GM18511 (cell line): ENCODE results near the gene BCL11B.

Experiments used
- ATAC-seq: cut with Tn5 transposase; IDR thresholded peaks from one replicate; pipeline ENCODE4 v1.9.1; 2021; ENCODE audit warnings: mild to moderate bottlenecking, moderate library complexity; ENCODE audit not compliant: unreplicated experiment

Gene BCL11B

DNA sequence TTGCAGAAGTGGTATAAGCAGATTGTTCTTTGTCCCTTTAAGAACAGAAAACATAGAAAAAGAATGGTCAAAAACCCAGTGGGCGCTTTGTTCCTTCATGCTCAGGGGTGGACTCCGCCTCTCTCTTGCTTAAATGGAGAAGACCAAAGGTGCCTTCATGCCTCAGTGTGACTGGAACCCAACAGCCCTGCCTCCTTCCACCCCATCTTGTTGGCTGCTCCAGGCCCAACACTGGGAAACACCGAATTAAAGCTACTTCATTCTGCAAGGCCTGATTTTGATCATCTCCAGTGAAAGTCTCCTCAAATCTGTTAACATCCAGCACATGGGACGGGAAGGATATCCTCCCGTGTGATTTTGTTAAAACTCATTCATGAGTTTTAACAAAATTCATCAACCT is 103.7 kb downstream of the BCL11B start:
- no peak for ATAC-seq

- no peak for ATAC-seq
These were observed 105.5 kb downstream of the BCL11B start for GRCh38 chr14:99166506-99166905.

- ATAC-seq, result no peak
These were observed 107.3 kb downstream of the BCL11B start for GRCh38 chr14:99164712-99165111.

DNA sequence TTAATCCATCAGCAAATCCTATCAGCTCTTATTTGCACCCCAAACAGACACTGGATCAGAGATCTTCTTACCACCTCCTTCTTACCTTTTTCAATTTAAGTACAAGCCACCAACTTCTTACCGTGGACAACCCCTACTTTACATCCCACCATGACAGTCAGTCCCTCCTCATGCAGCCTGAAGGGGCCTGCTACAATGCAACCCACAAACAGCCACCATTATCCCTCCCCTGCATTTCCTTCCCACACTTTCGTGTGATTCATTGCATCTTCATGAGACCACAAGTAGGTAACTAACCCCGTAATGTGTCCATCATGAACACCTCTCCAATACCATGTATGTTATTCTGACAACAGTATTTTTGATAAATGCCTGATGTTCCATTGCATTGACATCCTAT is 108.6 kb downstream of the BCL11B start:
- ATAC-seq, result no peak

DNA sequence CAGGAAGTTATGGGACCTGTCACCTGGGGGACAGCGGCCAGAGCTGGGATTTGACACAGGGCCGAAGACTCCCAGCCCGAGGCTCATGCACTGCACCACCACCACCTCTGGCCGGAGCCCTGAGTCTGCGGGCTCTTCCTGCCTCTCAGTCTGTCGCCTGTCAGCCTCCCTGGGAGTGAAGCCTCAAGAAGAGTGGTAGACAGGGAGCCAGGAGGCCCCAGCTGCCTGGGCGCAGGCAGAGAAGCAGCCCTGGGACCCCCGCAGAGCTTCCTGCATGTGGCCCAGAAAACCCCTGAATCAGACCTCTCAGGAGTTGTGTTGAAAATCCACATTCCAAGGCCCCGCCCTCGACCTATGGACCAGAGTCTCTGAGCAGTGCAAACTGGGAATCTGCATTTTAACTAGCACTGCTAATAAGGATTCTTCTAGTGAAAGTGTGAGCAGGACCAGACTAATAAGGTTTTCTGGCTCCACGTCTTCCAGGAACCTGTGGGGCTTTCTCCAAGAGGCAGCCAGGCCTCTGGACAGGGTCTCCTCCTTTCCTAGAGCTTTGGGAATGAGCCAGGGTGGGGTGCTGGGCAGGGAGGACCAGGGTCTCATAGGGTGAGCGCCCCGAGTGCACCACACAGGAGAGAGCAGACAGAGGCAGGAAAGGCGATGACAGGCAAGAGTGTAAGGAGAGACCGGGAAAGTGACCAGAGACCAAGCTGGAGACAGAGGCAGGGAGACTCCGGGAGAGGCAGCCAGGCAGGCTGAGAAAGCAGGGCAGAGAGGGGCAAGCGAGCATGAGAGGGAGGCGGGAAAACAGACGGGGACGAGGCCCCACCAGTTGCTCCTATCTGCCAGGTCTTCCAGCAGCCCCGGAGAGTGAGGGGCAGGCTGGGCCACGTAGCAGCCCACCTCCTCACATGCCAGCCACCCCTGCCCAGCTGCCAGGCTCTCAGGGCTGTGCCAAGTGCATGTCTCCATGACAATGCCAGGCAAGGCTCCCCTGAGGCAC is 112.4 kb downstream of the BCL11B start:
- ATAC-seq, result no peak

DNA sequence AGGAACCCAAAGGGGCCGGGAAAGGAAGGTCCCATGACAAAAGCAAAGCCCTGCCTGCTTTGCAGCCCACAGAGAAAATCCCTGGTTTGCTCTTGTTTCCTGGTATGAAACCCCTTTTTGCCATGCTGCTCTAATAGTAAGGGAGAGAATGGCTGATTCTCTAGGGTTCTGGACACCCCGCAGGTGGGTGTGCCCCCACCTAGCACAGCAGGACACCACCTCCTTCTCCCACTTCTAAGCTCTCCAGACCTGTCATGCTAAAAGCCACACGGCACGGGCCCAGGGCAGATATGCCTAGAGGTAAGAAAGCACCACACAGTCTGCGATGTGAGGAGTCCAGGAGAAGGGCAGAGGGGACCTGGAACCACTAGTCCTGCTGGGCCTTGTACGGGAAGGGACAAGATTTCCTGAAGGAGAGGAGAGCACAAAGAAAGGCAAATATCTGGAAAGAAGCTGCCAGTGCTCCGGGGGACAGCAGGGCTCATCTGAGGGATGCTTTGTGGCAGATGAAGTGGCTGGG is 113.3 kb downstream of the BCL11B start:
- no peak for ATAC-seq

DNA sequence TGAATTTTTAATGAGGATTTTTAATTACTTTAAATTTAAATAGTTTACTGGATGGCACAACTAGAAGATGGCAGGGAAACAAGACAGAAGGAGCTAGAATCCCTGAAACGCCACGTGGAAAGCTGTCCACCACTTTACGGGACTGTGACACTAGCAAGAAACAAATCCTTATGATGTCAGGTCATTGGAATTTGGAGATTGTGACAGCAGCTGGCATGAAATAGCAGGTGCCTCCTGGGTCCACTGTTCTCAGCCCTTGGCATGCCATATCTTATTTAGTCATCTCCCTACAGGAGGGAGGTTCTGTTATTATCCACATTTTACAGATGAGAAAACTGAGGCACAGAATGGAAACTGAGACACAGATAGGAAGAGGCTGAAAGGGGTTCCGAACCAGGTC is 113.8 kb downstream of the BCL11B start:
- ATAC-seq, result no peak

DNA sequence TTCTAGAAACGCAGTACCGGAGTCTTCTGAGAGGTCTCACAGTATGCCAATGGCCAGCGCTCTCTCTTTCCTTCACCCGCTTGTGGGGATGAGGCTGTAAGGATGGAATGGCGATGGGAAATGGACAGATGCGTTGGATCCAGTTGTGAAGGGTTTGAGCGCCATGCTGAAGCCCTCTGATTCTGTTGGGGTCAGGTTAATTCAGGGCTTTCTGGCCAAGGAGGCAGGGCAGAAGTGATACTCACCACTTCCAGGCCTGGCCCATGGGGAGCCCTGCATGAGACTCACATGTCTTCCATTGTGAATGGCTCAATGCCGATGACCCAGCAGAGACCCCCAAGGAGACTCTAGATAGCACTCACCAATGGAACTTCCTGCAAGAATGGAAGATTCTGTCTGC is 114.3 kb downstream of the BCL11B start:
- no peak for ATAC-seq

DNA sequence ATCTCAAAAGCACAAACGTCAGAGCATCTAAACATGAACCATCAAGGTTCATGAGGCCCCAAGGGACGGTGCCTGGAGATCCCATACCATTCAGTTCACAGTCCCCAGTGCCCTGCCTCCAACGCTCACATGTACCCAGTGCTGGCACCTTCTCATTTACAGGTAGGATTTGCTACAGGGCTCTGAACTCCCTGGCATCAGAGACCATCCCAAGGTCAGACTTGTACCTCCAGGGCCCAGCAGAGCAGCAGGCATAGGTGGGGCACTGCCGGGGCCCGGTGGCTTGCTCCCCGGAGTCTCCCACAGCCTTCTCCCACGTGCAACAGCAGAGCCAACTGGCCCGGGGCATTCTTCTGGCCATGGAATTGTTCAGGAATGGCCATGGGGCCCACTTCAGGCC is 114.8 kb downstream of the BCL11B start:
- no peak for ATAC-seq

- ATAC-seq, result no peak
These were observed 115.2 kb downstream of the BCL11B start for GRCh38 chr14:99156814-99157213.

DNA sequence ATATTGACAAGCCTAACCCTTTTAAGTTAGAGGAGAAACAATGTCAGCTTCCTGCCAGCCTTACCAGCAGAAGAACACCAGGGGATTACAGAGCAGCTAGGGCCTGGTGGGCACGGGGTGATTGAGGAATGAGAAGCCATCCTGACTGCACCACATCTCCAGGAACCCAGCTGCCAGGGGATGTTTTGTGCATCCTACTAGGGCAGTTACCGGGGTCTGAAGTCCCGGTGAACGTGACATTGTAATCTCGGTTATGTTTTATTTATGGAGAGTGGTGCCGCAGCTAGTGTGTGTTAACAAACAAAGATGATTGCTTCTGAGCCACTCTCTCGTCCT is 115.9 kb downstream of the BCL11B start:
- ATAC-seq, result no peak

- ATAC-seq, result no peak
These were observed 116.6 kb downstream of the BCL11B start for GRCh38 chr14:99155173-99156089.

GRCh38 chr14:99150236-99150635 is 121.8 kb downstream of the BCL11B start:
- no peak for ATAC-seq

DNA sequence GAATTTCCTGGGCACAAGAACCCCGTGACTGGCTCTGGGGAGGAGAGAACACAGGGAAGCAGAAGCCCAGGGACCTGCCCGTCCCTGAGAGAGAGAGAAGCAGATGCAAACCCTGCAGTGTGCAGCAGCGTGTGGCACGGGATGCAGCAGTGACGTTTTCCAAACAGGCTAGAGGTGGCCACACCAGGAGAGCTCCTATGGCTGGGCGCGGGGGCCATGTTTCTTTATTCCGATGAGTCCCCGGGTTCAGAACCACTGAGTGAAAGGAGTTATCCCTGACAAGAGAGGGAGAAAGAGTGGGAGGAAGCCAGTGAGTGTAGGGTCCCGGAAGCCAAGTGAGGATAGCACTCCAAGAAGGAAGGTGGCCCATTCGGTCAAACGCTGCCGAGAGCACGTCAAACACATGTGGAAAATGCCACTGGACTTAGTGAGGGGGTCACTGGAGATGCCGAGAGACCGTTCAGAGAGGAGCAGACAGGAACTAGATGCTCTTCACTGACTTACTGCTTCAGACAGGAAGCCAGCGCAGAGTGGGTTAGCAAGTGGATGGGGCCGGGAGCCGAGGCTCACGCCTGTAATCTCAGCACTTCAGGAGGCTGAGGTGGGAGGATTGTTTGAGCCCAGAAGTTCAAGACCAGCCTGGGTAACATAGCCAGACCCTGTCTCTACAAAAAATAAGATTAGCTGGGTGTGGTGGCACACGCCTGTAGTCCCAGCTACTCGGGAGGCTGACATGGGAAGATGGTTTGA is 123.0 kb downstream of the BCL11B start:
- ATAC-seq, result no peak

- ATAC-seq, result no peak
These were observed 123.9 kb downstream of the BCL11B start for GRCh38 chr14:99148131-99148530.

DNA sequence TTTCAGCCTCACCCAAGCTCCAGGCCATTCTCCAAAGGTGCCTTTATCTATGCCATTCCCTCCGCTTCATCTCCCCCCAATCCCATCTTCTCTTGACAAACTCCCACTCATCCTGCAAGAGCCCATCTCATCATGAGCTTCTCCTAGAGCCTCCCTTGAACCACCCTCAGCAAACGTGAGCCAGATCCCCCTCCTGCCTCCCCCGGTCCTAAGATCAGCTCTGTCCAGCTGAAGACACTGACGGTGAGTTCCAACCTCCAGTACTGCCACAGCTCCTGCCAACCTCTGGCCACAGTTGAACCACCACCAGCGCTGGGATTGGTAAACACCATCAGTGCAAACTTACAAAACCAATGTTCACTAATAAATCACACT is 124.6 kb downstream of the BCL11B start:
- no peak for ATAC-seq

DNA sequence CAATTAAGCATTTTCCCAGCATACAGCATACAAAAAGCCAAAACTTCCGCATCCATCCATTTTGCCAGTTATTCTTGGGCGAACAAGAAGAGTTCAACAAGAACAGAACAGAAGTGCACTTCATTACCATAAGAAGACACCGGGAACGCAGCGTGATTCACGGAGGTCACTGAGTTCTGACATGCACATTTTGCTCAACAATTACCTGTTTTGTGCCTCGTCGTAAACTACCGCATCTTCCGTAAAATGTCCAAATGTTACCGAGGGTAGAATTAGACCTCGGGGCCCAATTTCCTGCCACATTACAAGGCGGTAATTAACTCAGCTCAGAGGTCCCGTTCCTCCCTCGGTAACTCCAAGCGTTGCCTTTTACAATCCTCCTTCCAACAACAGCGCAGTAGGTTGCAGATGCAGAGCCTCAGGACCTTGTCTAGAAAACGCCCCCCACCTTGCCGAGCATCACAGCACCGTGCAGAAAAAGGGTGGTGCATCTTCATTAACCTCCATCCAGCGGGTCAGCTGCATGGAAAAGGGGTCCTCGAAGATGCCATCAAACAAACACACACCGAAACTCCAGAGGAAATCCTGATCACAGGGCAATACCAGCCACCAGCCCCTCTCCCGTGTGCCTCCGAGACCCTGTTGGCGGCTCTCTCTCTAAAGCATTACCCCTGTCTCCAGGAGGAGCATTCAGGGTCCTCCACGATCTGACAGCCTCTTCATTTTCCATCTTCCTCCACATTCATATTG is 125.2 kb downstream of the BCL11B start:
- ATAC-seq, result no peak

GRCh38 chr14:99145307-99145706 is 126.7 kb downstream of the BCL11B start:
- no peak for ATAC-seq

DNA sequence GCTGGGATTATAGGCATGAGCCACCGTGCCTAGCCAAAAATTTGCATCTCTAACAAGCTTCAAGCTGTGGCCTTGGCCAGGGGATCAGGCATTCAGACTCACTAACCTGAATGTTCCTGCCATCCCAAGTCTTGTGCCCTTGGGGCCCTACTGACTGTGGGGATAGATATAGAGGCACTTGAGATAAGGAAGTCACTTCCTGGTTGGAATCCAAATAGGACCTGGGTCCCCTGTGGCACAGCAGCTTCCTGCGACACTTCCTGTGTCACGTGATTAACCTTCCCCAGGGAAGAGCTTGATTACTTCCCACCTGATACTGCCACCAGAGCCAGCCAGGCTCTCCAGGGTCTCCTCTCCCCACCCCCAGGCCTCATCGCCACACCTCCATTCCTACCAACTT is 128.2 kb downstream of the BCL11B start:
- ATAC-seq, result no peak

- no peak for ATAC-seq
These were observed 128.9 kb downstream of the BCL11B start for GRCh38 chr14:99143126-99143525.
